NB4 (cell line): ENCODE measurements around the gene YBX3.

Experiments used
- DNase-seq: peaks from one replicate; pipeline ENCODE4 v3.0.0; 2010; ENCODE audit warnings: low read depth
- H3K4me3 ChIP-seq: one replicate; pipeline ENCODE4 v1.5.1; 2011; ENCODE audit warnings: mild to moderate bottlenecking, low read depth, low read length, moderate library complexity
- MYC ChIP-seq: IDR thresholded peaks from 2 replicates; pipeline ENCODE4 v1.6.1; 2011; ENCODE audit warnings: low read depth, low read length
- POLR2A ChIP-seq: IDR thresholded peaks from 2 replicates; pipeline ENCODE4 v1.6.1; 2011; ENCODE audit warnings: mild to moderate bottlenecking; ENCODE audit not compliant: insufficient read length; ENCODE audit errors: extremely low read depth
- TF ChIP-seq, protein P1 (sequence below): IDR thresholded peaks from one replicate; pipeline ENCODE4 v1.5.1; 2012; ENCODE audit warnings: low read depth, low read length
- TF ChIP-seq, protein P2 (sequence below): IDR thresholded peaks from 2 replicates; pipeline ENCODE4 v1.6.1; 2011; ENCODE audit warnings: low read depth, low read length

The YBX3 gene

DNA sequence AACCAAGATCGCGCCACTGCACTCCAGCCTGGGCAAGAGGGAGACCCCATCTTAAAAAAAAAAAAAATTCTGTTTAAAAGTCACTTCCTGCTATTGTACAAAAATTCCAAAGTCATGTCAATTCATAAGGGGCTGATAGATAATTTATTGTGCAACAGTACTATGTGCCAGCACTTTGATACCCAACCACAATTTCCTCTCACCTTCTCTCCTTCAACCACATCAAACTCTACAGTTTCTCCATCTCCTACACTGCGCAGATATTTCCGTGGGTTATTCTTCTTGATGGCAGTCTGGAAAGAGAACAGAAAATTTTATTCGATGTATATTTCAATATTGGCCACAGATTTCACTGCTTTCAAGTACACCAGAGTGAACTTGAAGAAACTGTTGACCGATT is 7.6 kb downstream of the YBX3 start:
- no peak for DNase-seq
- H3K4me3 ChIP-seq: no peak overlapping the region
- no peak for TF ChIP-seq POLR2A
- TF ChIP-seq, protein P1, sequence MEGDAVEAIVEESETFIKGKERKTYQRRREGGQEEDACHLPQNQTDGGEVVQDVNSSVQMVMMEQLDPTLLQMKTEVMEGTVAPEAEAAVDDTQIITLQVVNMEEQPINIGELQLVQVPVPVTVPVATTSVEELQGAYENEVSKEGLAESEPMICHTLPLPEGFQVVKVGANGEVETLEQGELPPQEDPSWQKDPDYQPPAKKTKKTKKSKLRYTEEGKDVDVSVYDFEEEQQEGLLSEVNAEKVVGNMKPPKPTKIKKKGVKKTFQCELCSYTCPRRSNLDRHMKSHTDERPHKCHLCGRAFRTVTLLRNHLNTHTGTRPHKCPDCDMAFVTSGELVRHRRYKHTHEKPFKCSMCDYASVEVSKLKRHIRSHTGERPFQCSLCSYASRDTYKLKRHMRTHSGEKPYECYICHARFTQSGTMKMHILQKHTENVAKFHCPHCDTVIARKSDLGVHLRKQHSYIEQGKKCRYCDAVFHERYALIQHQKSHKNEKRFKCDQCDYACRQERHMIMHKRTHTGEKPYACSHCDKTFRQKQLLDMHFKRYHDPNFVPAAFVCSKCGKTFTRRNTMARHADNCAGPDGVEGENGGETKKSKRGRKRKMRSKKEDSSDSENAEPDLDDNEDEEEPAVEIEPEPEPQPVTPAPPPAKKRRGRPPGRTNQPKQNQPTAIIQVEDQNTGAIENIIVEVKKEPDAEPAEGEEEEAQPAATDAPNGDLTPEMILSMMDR: no peak
- TF ChIP-seq, protein P2, sequence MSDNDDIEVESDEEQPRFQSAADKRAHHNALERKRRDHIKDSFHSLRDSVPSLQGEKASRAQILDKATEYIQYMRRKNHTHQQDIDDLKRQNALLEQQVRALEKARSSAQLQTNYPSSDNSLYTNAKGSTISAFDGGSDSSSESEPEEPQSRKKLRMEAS: no peak
- no peak for TF ChIP-seq MYC

DNA sequence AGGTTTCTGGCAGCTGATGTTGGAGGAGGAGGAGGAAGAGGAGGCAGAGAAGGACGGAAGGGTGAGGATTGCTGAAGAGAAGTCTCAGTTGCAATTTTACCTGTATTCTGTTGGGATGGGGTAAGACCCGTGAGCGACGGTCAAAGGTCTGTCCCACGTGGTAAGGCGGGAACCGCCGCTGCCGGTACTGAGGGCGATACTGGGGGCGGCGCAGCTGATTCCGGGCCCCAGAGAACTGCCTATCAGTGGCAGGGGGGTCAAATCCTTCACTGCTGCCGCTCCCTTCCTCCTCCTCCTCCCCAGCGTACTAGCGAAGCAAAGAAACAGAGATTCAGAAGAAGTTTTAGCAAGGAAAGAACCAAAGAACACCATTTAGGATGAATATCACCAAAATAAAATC is 13.3 kb downstream of the YBX3 start:
- TF ChIP-seq MYC: no peak
- no peak for TF ChIP-seq POLR2A
- TF ChIP-seq, protein P2: no peak
- TF ChIP-seq, protein P1: no peak
- H3K4me3 ChIP-seq: no peak overlapping the region
- DNase-seq: no peak

DNA sequence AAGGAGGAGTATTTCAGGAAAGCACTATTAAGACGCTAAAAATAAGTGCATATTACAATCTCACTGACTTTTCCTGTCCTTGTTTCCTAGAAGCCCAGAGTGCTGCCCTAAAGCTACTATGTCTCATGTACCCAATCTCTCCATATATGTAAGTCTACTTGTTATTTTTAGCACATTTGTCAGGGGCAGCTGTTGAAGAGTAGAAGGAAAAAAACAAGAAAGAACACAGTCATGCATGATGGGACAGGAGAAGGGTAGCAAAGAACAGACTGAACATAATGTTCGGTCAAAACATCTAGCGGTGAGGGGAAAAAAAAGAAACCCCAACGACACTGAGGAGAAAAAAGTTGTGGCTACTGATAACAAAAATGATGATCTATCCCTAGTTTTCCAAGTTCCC is 14.3 kb downstream of the YBX3 start:
- H3K4me3 ChIP-seq: no peak overlapping the region
- no peak for DNase-seq
- TF ChIP-seq MYC: no peak
- TF ChIP-seq, protein P1: no peak
- TF ChIP-seq, protein P2: no peak
- TF ChIP-seq POLR2A: no peak

DNA sequence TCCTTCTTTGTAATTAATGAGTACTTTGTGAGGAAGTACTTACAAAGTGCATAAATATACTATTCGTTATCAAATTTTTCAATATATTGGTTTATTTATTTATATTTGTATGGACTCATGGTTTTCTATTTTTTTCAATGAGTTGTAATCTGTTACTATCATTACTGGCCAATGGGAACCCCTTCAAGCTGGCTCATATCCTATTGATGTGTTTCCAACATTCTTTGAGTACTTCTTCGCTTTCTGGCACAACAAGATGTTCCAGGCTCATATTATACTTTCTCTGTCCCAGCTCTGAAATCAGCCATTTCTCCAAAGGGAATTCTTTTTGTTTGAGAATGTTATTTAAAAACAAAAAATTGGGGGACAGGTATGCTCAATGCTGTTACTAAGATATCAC is 17.5 kb downstream of the YBX3 start:
- TF ChIP-seq, protein P1: no peak
- TF ChIP-seq POLR2A: no peak
- no peak for TF ChIP-seq MYC
- TF ChIP-seq, protein P2: no peak
- no peak overlapping the region for H3K4me3 ChIP-seq
- DNase-seq: no peak

GRCh38 chr12:10701843-10702242 is 21.3 kb downstream of the YBX3 start:
- no peak overlapping the region for H3K4me3 ChIP-seq
- DNase-seq: no peak
- no peak for TF ChIP-seq MYC
- TF ChIP-seq, protein P2: no peak
- no peak for TF ChIP-seq POLR2A
- TF ChIP-seq, protein P1: no peak

DNA sequence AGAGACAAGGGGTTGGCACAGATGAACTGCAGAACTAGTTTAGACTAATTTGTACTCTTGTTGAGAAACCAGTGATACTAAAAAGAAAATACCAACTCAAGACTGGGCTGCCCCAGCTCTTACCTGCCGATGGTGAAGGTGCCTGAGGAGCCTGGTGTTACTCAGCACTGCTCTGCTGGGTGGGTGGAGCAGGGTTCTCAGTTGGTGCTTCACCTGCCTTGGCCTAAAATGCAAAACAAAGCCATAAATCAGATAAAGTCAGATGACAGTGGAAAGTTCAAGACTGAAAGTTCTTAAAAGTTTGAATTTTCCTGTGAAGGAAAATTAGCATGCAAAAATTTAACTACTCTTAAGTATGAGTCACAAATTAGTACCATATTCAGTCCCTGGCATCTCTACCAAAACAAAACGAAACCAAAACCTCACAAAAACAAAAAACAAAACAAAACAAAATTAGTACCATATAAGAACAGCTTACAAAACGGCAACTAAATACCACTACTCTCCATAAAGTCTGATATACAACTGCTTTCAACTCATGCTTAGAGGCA is 21.9 kb downstream of the YBX3 start:
- DNase-seq: no peak
- no peak for TF ChIP-seq MYC
- TF ChIP-seq, protein P2: no peak
- TF ChIP-seq POLR2A: no peak

More for the DNA sequence above, 21.9 kb downstream of the YBX3 start:
- H3K4me3 ChIP-seq: no peak overlapping the region
